HL-60/S4 treated with retinoic acid at 250 ng/mL for 4 days and 3 days (cell line): Measurements from ENCODE around the gene ALG12.

Source experiments
- in situ Hi-C: fragments of 300-500 bp; cut with MboI; formaldehyde crosslinking; loops from 2 replicates; pipeline ENCODE4 v1.7.0; 2022; ENCODE audit warnings: low sequenced_read_pairs

ALG12 gene

DNA sequence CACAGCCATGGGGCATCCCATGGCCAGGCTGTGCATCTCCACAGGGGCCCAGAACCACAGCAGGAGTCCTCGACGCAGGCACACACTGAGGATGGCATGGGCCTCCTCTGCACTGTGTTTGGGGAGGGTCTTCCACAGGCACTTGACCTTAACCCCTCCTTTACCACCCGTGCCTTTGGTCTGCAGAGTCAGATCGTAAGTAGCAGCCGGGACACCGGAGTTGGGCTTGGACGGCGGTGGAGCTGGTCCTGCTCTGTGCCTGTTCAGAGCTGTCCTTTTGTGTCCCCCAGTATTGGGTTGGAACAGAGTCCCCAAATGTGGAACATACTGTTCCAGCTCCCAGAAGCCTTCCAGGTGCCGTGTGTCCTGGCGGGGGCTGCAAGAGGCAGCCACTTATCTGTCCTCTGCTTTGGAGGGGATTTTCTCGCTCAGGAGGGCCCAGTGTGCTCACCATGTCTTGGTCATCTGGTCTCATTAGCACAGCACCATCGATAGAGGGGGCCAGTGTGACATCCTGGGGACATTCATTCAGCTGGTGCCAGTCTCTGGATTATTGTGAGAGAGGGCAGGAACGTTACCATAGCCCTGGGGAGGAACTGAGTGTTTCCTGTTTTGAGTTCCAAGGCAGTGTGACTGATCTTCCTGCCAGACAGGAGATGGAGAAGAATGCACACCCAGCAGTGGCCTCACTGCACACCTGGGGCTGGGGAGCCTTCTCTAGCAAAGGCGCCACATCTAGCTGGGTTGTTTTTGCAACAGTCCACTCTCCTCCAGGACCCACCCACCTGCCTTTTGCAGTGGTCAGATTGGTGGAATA lies 12.6 kb upstream of the ALG12 start:
- in situ Hi-C loops, result no loop called here

DNA sequence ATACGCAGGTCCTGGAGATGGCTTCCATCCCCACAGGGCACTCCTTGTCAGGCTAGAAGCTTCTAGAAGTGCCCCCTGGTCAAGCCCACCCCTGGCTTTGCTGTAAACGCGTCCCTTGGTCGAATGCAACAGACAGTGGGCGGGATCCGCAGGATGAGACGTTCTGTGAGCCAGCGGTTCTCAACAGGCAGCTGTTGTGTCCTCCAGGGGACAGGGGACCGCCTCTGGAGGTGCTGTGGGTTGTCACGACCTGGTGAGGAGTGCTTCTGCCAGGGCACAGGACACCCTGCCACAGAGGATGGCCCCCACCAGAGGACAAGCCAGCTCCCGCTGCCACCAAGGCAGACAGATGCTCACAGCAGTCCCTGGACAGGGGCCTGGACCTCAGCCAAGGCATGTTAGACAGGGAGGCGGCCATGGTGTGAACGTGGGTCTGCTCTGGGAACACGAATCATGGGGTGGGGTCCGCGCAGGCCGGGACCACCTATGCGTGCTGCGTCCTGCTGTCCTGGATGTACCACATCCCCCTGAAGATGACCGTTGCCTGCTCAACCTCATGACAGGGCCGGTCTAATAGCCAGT lies 11.8 kb upstream of the ALG12 start:
- in situ Hi-C loops, result no loop called here

- in situ Hi-C loops, result no loop called here
Measured at GRCh38 chr22:49929211-49929979, 11.2 kb upstream of the ALG12 start.

- in situ Hi-C loops, result no loop called here
Measured at GRCh38 chr22:49928555-49929210, 10.4 kb upstream of the ALG12 start.

- in situ Hi-C loops, result no loop called here
Measured at GRCh38 chr22:49928185-49928495, 9.9 kb upstream of the ALG12 start.

DNA sequence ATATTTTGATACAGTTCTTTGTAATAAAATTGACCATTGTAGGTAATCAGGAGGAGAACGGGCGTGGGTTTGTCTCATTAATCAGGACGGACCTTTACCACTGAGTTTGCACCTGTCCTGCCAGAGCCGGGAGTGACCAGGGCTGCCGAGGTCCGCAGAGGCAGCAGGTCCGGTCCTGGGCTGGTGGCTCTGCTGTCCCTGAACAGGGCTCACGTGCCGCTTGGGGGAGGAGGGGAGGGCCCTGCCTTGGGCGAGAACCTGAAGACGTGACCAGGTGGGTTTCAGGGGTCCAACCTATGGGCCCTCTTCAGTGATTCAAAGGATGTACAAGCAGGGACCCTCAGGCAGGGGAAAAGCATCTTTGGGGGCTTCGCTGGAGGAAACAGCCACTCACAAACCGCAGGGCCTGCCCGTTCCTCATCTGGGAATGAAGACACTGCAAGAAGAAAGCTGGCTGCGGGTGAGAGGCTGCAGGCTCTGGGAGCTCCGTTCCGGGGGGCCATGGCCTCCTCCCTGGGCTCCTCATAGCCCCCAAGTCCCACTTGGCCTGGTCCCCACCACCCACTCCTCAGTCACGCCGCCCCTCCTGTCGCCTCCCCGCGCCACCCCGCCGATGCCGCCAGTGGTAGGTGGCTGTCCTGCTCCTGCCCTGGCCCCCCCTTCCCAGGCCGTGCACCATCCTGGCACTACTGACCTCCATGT lies 9.4 kb upstream of the ALG12 start:
- in situ Hi-C loops, result no loop called here

GRCh38 chr22:49926916-49927315 lies 8.7 kb upstream of the ALG12 start:
- in situ Hi-C loops, result no loop called here

GRCh38 chr22:49925525-49926128 lies 7.4 kb upstream of the ALG12 start:
- in situ Hi-C loops, result no loop called here

GRCh38 chr22:49924113-49924833 lies 6.0 kb upstream of the ALG12 start:
- in situ Hi-C loops, result no loop called here

DNA sequence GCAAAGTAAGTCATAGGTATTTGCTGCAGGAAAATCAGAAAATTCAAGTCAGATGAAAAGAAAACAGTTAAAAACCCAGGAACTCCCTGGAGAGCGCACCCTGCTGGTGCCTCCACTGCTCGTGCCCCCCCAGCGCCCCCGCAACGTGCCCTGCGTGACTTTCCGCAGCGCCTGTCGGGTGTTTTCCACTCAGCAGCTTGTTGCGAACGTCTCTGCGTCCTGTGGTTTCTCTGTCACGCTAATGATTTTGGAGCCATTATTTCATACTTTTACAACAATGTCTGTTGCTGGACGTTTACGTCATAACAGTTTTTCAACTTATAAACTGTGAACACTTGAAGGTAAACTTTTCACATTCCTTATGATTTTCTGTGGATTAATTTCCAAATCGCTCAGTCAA lies 5.2 kb upstream of the ALG12 start:
- in situ Hi-C loops, result no loop called here

DNA sequence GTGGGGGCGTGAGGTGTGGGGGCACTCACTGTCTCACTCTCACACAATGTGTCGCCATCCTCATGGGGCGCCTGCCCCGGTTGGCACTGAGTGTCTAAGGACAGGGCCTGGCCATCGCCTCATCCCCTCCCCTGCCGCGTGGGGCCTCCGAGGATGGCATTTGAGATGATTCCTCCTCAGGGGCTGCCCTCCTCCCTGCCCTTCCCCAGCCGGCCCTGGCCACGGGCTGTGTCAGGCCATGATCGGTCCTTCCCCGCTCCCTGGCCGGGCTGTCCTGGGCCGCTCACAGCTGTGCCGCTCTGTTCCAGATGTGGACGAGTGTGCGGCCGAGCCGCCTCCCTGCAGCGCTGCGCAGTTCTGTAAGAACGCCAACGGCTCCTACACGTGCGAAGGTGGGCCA lies 4.7 kb upstream of the ALG12 start:
- in situ Hi-C loops, result no loop called here

DNA sequence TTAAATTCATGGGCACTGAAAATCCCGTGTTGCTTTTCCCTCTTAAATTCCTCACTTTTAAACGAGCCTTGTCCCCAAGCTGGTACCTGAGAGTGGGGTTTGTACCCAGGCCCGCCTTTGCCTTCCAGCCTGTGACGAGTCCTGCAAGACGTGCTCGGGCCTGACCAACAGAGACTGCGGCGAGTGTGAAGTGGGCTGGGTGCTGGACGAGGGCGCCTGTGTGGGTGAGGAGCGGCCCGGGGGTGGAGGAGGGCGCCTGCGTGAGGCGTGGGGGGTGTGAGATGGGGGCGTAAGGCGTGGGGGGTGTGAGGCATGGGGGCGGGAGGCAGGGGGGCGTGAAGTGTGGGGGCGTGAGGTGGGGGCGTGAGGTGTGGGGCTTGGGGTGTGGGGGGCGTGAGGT lies 4.2 kb upstream of the ALG12 start:
- in situ Hi-C loops, result no loop called here

GRCh38 chr22:49921508-49922278 lies 3.5 kb upstream of the ALG12 start:
- in situ Hi-C loops, result no loop called here

DNA sequence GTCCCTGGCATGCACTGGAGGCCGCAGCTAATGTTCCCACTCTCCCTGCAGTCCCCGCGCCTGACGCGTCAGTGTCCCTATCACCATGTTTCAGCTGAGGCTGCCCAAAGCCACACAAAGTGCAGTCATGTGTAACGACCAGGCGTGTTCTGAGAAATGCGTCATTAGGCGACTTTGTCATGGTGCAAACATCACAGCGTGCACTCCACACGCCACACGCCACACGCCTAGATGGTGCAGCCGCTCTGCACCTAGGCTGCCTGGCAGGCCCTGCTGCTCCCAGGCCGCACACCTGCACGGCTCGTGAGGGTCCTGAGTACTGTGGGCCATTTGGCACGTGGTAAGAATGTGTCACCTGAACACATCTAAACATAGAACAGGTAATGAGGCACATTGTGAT lies 2.6 kb upstream of the ALG12 start:
- in situ Hi-C loops, result no loop called here

- in situ Hi-C loops, result no loop called here
Measured at GRCh38 chr22:49918911-49919881, 958 bp upstream of the ALG12 start.

GRCh38 chr22:49916831-49917230 lies 1.4 kb downstream of the ALG12 start:
- in situ Hi-C loops, result no loop called here

- in situ Hi-C loops, result no loop called here
Measured at GRCh38 chr22:49915610-49916009, 2.6 kb downstream of the ALG12 start.

- in situ Hi-C loops, result no loop called here
Measured at GRCh38 chr22:49914256-49914655, 4.0 kb downstream of the ALG12 start.
